ACHN (cell line): ENCODE measurements around the gene CCAR1.
A peak's percentile ranks its signal among the peaks of the same experiment; 100 is the strongest.
"Not testable (repeated sequence)": the region's sequence is repeated elsewhere in the genome, so short reads cannot be mapped to it uniquely, and the experiment has no call there.

Experiments used
- DNase-seq: peaks from one replicate; pipeline ENCODE4 v3.0.0-alpha.2; 2015
- in situ Hi-C: cut with HindIII; loops from 2 replicates; pipeline ENCODE4 v1.10.0; 2017; ENCODE audit warnings: low sequenced_read_pairs, low pct_ligation_motif_present, low pct_unique_long_range_greater_than_20kb

The CCAR1 gene

DNA sequence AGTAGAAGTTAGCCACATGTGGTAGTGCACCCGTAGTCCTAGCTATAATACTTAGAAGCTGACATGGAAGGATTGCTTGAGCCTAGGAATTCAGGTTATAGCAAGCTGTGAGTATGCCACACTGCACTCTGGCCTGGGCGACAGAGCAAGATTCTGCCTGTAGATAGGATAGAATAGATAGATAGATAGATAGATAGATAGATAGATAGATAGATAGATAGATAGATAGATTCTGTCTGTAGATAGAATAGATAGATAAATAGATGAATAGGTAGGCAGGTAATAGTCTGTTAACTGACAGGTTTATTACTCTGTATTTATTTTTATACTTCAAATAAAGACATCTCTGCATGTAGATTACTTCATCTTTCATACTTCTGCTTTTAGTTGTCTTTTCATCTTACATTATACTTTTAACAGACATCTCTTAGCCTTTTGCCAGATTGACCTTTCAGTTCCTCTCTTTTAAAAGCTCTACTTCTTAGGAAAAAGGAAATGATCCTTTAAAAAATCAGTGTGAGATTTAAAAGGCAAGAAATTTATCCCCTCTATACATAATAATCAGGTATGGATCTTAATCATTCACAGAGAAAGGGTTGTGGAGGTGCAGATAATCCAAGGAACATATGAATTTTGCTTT is 31.8 kb downstream of the CCAR1 start:
- in situ Hi-C loops = no loop called here
- DNase-seq = no peak

DNA sequence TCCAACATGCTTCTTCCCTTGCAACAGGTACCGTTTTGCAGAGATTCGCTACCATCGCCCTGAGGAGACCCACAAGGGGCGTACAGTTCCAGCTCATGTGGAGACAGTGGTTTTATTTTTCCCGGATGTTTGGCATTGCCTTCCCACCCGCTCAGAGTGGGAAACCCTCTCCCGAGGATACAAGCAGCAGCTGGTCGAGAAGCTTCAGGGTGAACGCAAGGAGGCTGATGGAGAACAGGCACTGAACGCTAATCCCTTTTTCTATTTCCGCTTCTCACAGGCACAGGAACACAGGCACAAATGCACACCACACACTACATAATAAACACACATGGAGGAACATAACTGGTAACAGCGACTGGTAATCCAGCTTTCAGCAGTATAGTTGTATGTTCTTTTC is 35.2 kb downstream of the CCAR1 start:
- in situ Hi-C loops = no loop called here

DNA sequence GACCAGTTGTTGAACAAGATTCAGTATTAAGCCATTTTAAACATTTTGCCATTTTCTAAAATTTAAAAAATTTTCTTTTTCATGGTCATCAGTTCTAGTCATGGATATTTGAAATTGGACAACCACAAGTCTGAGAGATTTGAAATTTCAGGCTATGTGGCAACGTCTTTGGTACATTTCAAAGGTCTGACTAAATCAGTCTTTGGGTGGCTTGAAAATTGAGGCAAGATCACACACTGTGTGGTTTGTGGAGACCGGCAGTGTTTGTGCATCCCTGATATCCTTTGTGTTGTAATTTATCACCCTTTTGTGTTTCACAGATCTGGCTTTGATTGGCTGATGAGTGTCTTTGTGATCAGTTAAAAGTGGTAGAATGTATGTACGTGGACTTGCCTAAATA is 35.7 kb downstream of the CCAR1 start:
- in situ Hi-C loops = no loop called here
- no peak for DNase-seq

More for the DNA sequence above, 35.2 kb downstream of the CCAR1 start:
- no peak for DNase-seq

DNA sequence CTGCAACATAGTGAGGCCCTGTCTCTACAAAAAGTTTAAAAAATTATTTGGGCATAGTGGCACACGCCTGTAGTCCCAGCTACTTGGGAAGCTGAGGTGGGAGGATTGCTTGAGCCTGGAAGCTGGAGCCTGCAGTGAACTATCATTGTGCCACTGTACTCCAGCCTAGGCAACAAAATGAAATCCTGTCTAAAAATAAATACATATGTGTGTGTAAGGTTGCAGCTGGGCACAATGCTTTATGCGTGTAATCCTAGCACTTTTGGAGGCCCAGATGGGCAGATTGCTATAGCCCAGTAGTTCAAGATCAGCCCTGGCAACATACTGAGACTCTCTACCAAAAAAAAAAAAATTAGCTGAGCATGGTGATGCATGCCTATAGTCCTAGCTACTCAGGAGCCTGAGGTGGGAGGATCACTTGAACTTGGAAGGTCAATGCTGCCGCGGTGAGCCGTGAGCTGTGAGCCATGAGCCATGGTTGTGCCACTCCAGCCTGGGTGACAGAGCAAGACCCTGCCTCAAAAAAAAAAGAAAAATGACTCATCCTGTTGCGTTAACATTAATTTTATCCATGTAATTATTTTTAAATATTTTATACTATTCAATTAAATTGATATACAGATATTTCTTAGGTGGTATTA is 38.3 kb downstream of the CCAR1 start:
- in situ Hi-C loops = no loop called here
- no peak for DNase-seq

DNA sequence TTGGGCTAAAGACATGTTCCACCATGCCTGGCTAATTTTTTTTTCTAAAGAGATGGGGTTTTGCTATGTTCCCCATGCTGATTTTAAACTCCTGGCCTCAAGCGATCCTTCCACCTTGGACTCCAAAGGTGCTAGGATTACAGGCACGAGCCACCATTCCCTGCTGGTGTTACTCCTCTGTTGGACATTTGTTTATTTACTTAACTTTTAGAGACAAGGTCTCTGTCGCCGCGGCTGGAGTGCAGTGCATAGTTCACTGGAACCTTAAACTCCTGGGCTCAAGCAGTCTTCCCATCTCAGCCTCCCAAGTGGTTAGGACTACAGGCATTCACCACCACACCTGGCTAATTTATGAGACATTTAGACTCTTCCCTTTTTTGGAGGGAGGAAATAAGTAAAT is 38.9 kb downstream of the CCAR1 start:
- no peak for DNase-seq
- in situ Hi-C loops = no loop called here

DNA sequence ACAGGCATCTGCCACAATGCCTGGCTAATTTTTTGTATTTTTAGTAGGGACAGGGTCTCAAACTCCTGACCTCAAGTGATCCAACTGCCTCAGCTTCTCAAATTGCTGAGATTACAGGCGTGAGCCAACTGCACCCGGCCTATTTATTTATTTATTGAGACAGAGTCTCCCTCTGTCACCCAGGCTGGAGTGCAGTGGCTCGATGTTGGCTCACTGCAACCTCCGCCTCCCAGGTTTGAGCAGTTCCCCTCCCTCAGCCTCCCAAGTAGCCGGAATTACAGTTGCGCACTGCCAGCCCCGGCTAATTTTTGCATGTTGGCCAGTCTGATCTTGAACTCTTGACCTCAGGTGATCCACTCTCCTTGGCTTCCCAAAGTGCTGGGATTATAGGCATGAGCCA is 46.4 kb downstream of the CCAR1 start:
- DNase-seq, in situ Hi-C loops: not testable (repeated sequence)

DNA sequence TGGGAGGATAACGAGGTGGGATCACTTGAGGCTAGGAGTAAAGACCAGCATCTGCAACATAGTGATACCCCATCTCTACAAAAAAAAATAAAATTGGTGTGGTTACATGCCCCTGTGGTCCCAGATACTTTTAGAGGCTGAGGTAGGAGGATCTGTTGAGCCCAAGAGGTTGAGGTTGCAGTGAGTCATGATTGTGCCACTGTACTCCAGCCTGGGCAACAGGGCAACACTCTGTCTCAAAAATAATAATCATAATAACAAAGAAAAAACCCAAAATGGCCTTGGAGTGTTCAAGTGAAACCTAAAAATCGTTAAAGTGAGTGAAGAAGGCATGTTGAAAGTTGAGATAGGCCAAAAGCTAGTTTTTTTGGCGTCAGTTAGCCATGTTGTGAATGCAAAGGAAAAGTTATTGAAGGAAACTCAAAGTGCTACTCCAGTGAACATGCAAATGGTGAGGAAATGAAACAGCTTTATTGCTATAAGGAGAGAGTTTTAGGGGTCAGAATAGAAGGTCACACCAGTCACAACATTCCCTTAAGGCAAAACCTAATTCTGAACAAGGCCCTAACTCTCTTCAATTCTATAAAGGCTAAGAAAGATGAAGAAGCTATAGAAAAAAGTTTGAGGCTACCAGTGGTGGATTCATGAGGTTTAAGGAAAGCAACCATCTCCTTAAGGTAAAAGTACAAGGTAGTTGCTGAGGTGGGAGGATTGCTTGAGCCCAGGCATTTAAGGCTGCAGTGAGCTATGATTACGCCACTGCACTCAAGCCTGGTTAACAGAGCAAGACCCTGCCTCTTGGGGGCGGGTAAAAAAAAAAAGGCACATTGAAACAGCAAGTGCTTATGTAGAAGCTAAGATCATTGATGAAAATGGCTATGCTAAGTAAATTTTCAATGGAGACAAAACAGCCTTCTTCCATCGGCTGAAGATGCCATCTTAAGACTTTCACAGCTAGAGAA is 60.9 kb downstream of the CCAR1 start:
- no peak for DNase-seq
- in situ Hi-C loops = no loop called here

DNA sequence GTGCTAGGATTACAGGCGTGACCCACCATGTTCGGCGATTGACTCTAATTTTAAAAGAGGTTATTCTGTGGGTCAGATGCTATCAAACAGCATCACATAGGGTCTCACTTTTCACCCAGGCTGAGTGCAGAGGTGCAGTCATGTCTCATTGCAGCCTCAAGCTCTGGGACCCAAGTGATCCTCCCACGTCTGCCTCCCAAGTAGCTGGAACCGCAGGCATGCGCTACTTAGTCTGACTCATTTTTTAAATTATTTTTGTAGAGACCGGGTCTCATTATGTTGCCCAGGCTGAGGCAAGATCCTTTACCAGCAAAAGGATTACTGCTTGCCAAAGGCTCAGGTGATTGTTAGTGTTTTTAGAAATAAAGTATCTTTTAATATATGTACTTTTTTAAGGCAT is 63.4 kb downstream of the CCAR1 start:
- DNase-seq = no peak
- in situ Hi-C loops = no loop called here

DNA sequence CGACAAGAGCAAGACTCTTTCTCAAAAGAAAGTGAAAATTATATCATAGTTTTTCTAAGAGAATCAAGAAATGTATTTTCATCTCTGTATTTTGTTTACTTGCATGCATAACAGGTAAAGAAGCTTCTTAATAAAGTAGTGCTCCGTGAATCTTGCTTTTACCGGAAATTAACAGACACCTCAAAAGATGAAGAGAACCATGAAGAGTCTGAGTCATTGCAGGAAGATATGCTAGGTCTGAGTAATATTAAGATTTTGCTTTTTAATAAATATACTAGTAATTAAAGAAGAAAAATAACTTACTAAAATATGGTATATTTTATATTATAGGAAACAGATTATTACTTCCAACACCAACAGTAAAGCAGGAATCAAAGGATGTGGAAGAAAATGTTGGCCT is 66.8 kb downstream of the CCAR1 start:
- DNase-seq = no peak
- in situ Hi-C loops = no loop called here

DNA sequence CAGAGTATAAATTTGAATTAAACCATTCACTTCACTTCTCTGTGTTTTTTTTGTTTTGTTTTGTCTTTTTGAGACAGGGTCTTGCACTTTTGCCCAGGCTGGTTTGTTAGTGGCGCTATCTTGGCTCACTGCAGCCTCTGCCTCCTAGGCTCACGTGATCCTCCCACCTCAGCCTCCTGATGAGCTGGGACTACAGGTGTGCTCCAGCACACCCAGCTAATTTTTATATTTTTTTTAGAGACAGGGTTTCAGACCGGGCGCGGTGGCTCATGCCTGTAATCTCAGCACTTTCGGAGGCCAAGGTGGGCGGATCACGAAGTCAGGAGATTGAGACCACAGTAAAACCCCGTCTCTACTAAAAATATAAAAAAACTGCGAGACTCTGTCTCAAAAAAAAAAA is 69.4 kb downstream of the CCAR1 start:
- DNase-seq = no peak
- in situ Hi-C loops = no loop called here

DNA sequence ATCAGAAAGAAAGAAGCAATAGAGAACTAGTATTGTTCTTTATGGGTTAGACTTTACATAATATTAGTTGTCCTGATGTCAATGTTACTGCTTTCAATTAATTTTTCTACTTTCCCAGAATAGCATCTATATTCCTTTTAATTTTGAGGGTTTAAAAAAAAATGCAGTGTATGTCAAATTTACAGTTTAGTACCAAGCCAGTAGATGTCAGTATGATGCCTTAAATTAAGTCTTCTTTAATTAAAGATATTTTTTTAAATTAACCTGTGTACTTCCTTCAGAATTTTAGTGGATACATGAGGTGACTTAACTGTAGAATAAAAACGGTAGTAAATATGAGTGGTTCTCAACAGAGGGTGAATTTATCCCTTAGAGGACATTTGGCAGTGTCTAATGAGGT is 71.1 kb downstream of the CCAR1 start:
- in situ Hi-C loops = no loop called here
- DNase-seq = peak; percentile 10

DNA sequence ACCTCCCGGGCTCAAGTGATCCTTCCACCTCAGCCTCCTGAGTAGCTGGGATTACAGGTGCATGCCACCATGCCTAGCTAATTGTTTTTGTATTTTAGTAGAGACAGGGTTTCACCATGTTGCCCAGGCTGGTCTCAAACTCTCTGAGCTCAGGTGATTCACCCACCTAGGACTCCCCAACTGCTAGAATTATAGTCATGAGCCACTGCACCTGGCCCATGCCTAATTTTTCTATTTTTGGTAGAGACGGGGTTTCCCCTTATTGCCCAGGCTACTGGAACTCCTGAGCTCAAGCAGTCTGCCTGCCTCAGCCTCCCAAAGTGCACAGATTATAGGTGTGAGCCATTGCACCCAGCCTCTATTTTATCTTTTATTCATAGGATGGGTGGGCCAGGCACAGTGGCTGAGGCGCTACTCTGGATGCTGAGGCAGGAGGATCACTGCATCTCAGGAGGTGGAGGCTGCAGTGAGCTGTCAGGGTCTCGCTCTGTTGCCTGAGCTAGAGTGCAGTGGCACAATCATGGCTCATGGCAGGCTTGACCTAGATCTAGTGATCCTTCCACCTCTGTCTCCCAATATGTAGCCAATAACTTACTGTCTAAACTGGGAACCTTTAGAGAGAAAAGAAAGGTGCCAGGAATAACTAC is 75.0 kb downstream of the CCAR1 start:
- DNase-seq = no peak
- in situ Hi-C loops = no loop called here

DNA sequence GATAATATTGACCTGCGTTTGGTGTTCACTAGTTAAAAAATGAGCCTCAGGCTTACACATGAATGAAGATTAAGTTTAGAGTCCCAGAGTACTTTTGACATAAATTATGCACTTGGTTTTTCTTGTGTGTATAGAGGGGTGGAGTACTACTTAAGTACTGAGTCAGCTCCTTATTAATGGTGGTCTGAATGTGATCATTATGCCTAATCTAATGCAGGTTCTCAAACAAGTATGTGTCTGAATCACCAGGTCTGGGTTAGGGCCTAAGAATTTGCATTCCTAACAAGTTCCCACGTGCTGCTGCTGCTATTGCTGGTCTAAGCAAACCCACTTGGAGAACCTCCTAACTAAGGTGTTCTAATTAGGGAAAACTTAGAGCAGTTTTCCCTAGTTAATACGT is 75.6 kb downstream of the CCAR1 start:
- DNase-seq = no peak
- in situ Hi-C loops = no loop called here

DNA sequence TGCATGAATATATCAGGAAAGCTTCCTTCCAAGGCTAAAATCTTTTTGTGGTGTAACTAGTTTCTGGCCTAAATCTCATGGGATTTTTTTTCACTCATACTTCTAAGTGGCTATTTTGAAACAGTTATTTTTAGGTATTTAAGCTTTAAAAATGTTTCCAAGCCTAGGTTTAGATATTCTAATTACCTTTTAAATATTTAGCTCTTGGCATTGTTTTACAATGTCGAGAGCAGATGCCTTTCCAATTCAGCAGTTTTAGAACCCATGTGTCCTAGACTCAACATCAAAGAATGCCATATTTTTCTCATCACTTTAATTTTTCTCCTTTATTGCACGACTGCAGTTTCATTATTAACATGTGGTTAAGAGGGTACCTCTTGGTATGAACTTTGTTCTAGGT is 79.2 kb downstream of the CCAR1 start:
- DNase-seq = peak; percentile 17
- in situ Hi-C loops = no loop called here

DNA sequence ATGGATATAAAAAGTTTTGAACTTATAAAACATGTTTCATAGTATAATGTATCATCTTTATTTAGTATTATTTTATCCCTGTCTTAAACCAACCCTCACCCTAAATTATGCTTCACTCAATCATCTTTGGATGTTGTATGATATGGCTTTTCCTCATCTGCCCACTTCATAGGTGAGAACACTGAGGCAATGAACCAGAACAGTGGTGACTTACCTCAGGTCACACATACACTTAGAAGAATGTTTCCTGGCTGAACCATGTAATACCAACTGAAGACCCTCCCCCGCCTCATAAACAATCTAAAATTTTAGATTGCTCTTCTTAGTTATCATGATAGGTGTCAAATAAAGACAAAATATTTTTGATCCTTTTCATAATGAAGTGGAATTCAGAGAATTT is 83.7 kb downstream of the CCAR1 start:
- in situ Hi-C loops = no loop called here
- DNase-seq = no peak

DNA sequence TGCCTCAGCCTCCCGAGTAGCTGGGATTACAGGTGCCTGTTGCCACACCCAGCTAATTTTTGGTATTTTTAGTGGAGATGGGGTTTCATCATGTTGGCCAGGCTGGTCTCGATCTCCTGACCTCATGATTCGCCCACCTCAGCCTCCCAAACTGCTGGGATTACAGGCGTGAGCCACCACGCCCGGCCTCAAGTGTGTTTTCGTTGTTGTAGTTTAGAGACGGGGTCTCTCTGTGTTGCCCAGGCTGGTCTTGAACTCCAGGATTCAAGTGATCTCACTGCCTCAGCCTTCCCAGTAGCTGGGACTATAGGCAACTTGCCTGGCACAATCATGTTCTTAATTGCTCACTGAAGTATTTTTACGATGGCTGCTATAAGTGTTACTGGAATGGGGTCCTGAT is 89.8 kb downstream of the CCAR1 start:
- in situ Hi-C loops, DNase-seq: not testable (repeated sequence)

DNA sequence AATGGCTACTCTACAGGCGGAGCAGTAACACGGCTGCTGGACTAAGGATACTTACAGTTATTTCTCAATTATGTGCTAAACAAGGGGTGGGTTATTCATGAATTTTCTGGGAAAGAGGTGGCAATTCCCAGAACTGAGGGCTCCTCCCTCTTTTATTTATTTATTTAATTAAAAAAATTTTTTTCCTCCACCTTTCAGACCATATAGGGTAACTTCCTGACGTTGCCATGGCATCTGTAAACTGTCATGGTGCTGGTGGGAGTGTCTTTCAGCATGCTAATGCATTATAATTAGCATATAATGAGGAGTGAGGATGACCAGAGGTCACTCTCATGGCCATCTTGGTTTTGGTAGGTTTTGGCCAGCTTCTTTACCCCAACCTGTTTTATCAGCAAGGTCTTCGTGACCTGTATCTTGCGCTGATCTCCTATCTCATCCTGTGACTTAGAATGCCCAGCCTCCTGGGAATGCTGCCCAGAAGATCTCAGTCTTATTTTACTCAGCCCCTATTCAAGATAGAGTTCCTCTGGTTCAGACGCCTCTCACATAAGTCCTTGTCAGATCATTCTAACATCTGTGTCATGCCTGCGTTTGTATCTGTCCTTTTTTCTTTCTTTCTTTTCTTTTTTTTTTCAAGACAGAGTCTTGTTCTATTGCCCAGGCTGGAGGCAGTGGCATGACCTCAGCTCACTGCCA is 90.4 kb downstream of the CCAR1 start:
- no peak for DNase-seq
- in situ Hi-C loops = no loop called here

DNA sequence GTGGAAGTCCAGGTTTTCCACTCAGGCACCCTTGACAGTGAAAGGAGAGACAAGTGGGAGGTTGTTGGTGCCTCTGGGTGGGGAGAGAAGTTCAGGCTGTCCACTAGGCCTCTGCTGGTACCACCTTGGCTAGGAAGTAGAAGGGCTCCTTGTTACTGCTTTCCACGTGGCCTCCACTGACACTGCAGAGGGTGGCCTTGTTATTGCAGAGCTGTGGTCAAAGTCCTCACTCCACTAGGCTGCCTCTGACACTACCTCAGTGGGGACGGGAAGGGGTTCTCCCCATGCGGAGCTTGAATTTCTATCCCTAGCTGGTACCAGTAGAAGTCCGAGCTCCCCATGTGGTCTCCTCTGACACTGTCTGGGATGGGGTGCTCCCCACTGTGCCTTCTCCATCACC is 91.4 kb downstream of the CCAR1 start:
- no peak for DNase-seq
- in situ Hi-C loops = no loop called here

DNA sequence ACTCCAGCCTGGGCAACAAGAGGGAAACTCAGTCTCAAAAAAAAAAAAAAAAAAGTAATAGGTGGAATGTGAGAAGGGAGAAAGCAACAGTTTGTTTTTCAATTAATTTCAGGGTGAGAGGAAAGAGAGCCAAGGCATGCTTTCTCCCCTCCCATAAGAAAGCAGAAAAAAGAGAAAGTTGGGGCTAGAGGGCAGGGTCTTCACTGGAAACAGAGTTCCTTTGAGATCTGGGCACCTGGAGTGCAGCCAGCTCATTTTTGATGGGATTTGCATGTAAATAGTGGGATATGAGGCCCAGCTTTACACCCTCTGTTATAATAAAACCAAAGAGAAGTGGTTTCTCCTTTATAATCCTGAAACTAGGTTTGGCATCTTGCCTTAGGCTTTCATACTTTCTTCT is 92.5 kb downstream of the CCAR1 start:
- in situ Hi-C loops = no loop called here
- DNase-seq = no peak
